KMS-11 (cell line): ENCODE measurements around the gene ABTB2.

Experiments used
- H2AFZ ChIP-seq: fragments of 200-600 bp; sonication (generic); 2 replicates; pipeline ENCODE4 v1.6.1; 2016; ENCODE audit warnings: antibody characterized with exemption, mixed run types, low read depth
- H3K27ac ChIP-seq: fragments of 200-600 bp; sonication (generic); 2 replicates; pipeline ENCODE4 v1.6.1; 2016; ENCODE audit warnings: mild to moderate bottlenecking, mixed run types
- H3K27me3 ChIP-seq: fragments of 200-600 bp; sonication (generic); 2 replicates; pipeline ENCODE4 v1.6.1; 2017; ENCODE audit warnings: mild to moderate bottlenecking, low read depth, mixed run types, moderate library complexity; ENCODE audit not compliant: insufficient read depth
- H3K36me3 ChIP-seq: fragments of 200-600 bp; sonication (generic); 2 replicates; pipeline ENCODE4 v1.6.1; 2017; ENCODE audit warnings: mild to moderate bottlenecking, mixed run types; ENCODE audit not compliant: insufficient read depth
- H3K4me1 ChIP-seq: fragments of 200-600 bp; sonication (generic); 2 replicates; pipeline ENCODE4 v1.6.1; 2016; ENCODE audit warnings: mild to moderate bottlenecking, low read depth, mixed run types; ENCODE audit not compliant: poor library complexity, severe bottlenecking
- H3K4me2 ChIP-seq: fragments of 200-600 bp; sonication (generic); 2 replicates; pipeline ENCODE4 v1.7.0; 2016; ENCODE audit warnings: mild to moderate bottlenecking, mixed run types
- H3K4me3 ChIP-seq: fragments of 200-600 bp; sonication (generic); IDR thresholded peaks from 2 replicates; pipeline ENCODE4 v1.6.1; 2017; ENCODE audit warnings: low read depth, low read length, mixed read lengths; ENCODE audit not compliant: insufficient read depth
- H3K79me2 ChIP-seq: fragments of 200-600 bp; sonication (generic); 2 replicates; pipeline ENCODE4 v1.6.1; 2016; ENCODE audit warnings: low read depth, mixed run types; ENCODE audit not compliant: insufficient read depth
- H3K9ac ChIP-seq: fragments of 200-600 bp; sonication (generic); 2 replicates; pipeline ENCODE4 v1.6.1; 2016; ENCODE audit warnings: mild to moderate bottlenecking, mixed run types
- H4K20me1 ChIP-seq: fragments of 200-600 bp; sonication (generic); 2 replicates; pipeline ENCODE4 v1.6.1; 2016; ENCODE audit warnings: mild to moderate bottlenecking, mixed run types; ENCODE audit not compliant: insufficient read depth
- TF ChIP-seq, protein P1 (sequence below): fragments of 200-600 bp; sonication (generic); conservative IDR thresholded peaks from 2 replicates; pipeline ENCODE4 v1.6.1; 2017; ENCODE audit warnings: low read depth, mild to moderate bottlenecking, antibody characterized with exemption, low read length, moderate library complexity, mixed read lengths

Gene ABTB2

DNA sequence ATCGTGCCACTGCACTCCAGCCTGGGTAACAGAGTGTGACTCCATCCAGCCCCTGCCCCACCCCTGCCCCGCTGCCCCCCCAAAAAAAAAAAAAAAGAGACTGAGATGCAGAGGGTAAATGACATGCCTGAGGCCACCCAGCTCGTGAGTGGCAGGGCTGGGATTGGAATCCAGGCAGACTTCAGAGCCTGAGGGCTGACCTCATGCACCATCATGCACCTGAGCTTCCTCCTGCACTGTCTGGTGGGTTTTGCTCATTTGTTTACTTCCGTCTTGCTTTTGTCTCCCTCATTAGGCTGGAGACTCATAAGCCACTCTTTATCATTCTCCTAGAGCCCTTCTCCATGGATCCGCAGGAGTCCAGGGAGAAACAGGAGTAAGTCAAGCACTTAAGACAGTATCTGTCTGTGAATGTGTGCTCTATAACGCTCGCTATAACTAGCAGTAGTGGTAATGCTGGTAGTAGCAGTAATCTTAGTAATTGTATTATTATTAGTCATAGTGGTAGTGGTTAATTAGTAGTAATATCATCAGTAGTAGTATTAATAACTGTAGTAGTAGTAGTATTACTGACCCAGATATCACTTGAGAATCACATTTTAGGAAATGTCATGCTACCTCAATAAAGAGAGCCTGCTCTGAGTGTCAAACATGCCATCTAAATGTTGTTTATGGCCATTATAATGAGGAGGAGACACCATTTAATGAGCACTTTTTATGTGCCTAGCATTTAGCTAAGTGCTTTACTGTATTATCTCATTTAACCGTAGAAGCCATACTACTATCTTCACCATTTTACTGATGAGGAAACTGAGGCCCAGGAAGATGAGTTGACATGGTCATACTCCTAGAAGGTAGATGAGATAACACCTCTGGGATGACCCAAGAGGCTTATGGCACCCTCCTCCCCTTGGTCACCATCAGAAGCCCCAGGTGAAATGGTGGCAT is 167.3 kb downstream of the ABTB2 start:
- no peaks in the 10 kb centered on the region for H4K20me1 ChIP-seq
- no peaks in the 10 kb centered on the region for H3K79me2 ChIP-seq
- no peak overlapping the region for H3K27ac ChIP-seq
- H3K27me3 ChIP-seq: no peaks in the 10 kb centered on the region
- H3K4me3 ChIP-seq: no peak overlapping the region
- H3K4me1 ChIP-seq: peaks cover 11% of the 10 kb centered on the region
- H3K9ac ChIP-seq: no peak overlapping the region
- TF ChIP-seq, protein P1, sequence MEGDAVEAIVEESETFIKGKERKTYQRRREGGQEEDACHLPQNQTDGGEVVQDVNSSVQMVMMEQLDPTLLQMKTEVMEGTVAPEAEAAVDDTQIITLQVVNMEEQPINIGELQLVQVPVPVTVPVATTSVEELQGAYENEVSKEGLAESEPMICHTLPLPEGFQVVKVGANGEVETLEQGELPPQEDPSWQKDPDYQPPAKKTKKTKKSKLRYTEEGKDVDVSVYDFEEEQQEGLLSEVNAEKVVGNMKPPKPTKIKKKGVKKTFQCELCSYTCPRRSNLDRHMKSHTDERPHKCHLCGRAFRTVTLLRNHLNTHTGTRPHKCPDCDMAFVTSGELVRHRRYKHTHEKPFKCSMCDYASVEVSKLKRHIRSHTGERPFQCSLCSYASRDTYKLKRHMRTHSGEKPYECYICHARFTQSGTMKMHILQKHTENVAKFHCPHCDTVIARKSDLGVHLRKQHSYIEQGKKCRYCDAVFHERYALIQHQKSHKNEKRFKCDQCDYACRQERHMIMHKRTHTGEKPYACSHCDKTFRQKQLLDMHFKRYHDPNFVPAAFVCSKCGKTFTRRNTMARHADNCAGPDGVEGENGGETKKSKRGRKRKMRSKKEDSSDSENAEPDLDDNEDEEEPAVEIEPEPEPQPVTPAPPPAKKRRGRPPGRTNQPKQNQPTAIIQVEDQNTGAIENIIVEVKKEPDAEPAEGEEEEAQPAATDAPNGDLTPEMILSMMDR: no peak
- H3K36me3 ChIP-seq: no peaks in the 10 kb centered on the region
- H3K4me2 ChIP-seq: no peak overlapping the region
- no peak overlapping the region for H2AFZ ChIP-seq

GRCh38 chr11:34189191-34189590 is 168.6 kb downstream of the ABTB2 start:
- Histone ChIP-seq H3K27ac (no peak overlapping the region), H3K27me3 (no peaks in the 10 kb centered on the region), H2AFZ (no peak overlapping the region), H3K9ac (no peak overlapping the region), H3K79me2 (no peaks in the 10 kb centered on the region), H3K36me3 (no peaks in the 10 kb centered on the region), H3K4me3 (no peak overlapping the region), H3K4me2 (no peak overlapping the region), H4K20me1 (no peaks in the 10 kb centered on the region), H3K4me1 (peaks cover 11% of the 10 kb centered on the region)
- TF ChIP-seq, protein P1: no peak

DNA sequence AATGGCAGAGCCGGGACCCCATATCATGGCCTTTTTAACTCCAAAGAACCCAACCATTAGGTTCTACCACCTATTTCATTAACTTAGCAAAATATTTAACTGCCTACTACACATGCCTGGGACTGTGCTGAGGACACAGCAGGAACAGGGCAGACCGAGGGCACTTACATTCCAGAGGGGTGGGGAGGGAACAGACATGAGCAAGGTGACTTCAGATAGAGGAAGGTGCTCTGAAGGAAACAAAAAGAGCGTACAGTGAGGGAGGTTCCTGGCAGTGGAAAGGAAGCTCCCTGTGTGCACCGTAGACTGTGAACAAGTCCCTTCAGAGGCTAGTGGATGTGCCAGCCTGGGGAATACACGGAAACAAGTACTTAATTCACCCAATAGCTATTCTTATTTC is 169.6 kb downstream of the ABTB2 start:
- Histone ChIP-seq H3K4me2 (no peak overlapping the region), H3K4me1 (peaks cover 4% of the 10 kb centered on the region), H2AFZ (no peak overlapping the region), H3K36me3 (no peaks in the 10 kb centered on the region), H3K27me3 (no peaks in the 10 kb centered on the region), H3K27ac (no peak overlapping the region), H3K79me2 (no peaks in the 10 kb centered on the region), H4K20me1 (no peaks in the 10 kb centered on the region), H3K9ac (no peak overlapping the region), H3K4me3 (no peak overlapping the region)
- TF ChIP-seq, protein P1: no peak

DNA sequence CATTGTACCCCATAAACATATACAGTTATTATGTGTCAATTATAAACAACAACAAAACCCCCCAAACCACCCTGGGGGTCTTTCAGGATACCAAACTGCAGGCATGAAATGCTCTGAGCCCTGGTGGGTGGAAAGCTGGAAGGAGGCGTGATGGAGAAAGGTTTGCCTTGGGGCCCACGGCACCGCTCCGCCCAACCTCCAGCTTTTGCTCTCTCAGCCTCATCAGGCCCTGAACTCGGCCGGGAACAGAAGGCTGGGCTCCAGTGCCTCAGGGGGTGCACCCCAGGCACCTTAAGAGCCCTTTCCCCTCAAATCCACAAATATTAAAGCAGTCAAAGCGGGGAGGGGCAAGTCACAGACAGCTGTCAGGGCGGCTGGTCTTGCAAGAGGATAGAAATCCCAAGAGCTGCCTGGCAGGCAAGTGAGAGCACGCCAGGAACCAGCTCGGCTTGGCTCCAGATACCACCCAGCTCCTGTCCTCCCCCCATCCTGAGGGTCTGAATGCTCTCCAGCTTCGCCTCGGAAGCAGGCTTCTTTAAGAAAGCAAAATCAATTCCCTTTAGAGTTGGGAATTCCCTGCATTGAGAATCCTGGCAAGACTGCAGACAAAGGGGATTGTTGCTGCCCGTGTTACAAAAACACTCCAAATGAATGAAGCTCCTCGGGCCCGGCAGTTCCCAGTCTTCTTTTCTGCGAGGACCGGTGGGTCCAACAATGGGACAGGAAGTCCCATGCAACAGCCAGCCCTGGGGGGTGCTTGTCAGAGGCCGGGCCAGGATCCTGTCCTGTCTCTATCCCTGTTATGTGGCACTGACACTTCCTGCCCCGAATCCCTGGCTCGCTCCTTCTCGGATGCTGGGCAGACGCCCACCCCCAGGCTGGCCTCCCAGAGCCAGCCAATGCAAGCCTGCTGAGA is 171.6 kb downstream of the ABTB2 start:
- H3K27ac ChIP-seq: no peak overlapping the region
- H3K4me3 ChIP-seq: no peak overlapping the region

More for the DNA sequence above, 171.6 kb downstream of the ABTB2 start:
- no peaks in the 10 kb centered on the region for H3K27me3 ChIP-seq
- H3K36me3 ChIP-seq: no peaks in the 10 kb centered on the region
- H3K4me2 ChIP-seq: no peak overlapping the region
- H4K20me1 ChIP-seq: no peaks in the 10 kb centered on the region
- no peaks in the 10 kb centered on the region for H3K79me2 ChIP-seq
- no peak overlapping the region for H3K9ac ChIP-seq
- H3K4me1 ChIP-seq: no peaks in the 10 kb centered on the region
- TF ChIP-seq, protein P1: no peak
- no peak overlapping the region for H2AFZ ChIP-seq
